Spleen (tissue), 11 donors: Measurements from ENCODE around the gene MOGAT1. TPM values are rescaled to one million over a fixed set of nuclear protein-coding genes. Genes with fewer than 3 reads are reported as not detected.

Source experiments
- DNase-seq: peaks from one replicate; pipeline ENCODE4 v3.0.0-alpha.2; 2020
- H3K27ac ChIP-seq, 8 donors: fragments of 200-600 bp; sonication (generic) in 7 of 8; 1 replicate in 4 of 8; 2 replicates in 4 of 8; pipeline versions ENCODE4 v1.5.0 to v1.8.0; 2016 to 2021; ENCODE audit warnings: inconsistent platforms in 4 of 8, mild to moderate bottlenecking in 4 of 8, moderate library complexity in 1 of 8
- H3K27me3 ChIP-seq, 7 donors: fragments of 200-600 bp; sonication (generic) in 6 of 7; replicated peaks in 1 of 7; 1 replicate in 4 of 7; 2 replicates in 3 of 7; pipeline versions ENCODE4 v1.5.0 to v1.8.0; 2016 to 2021; ENCODE audit warnings: inconsistent platforms in 3 of 7, mild to moderate bottlenecking in 1 of 7
- H3K36me3 ChIP-seq, 6 donors: fragments of 200-600 bp; sonication (generic) in 5 of 6; 1 replicate in 4 of 6; 2 replicates in 2 of 6; pipeline versions ENCODE4 v1.5.0 to v1.8.0; 2016 to 2021; ENCODE audit warnings: inconsistent platforms in 2 of 6
- H3K4me1 ChIP-seq, 6 donors: fragments of 200-600 bp; sonication (generic) in 5 of 6; 1 replicate in 3 of 6; 2 replicates in 3 of 6; pipeline versions ENCODE4 v1.5.0 to v1.8.0; 2016 to 2021; ENCODE audit warnings: inconsistent platforms in 3 of 6
- H3K4me3 ChIP-seq, 8 donors: fragments of 200-600 bp; sonication (generic) in 7 of 8; 1 replicate in 4 of 8; 2 replicates in 4 of 8; pipeline versions ENCODE4 v1.5.0 to v1.8.0; 2016 to 2021; ENCODE audit warnings: inconsistent platforms in 4 of 8, mild to moderate bottlenecking in 4 of 8, moderate library complexity in 2 of 8
- H3K9me3 ChIP-seq, 8 donors: fragments of 200-600 bp; sonication (generic) in 7 of 8; 1 replicate in 4 of 8; 2 replicates in 4 of 8; pipeline versions ENCODE4 v1.5.0 to v1.8.0; 2016 to 2021; ENCODE audit warnings: inconsistent platforms in 4 of 8
- POLR2A ChIP-seq, 3 donors: fragments of 450-650 bp; IDR thresholded peaks; one replicate each; pipeline ENCODE4 v1.5.1; 2017; ENCODE audit warnings: antibody characterized with exemption in 3 of 3, mild to moderate bottlenecking in 1 of 3
- POLR2AphosphoS5 ChIP-seq, 3 donors: sonication (generic); formaldehyde crosslinking; IDR thresholded peaks; one replicate each; pipeline ENCODE4 v1.5.1; 2017; ENCODE audit warnings: antibody characterized with exemption in 3 of 3
- WGBS, 5 donors: extraction: QIAGEN DNeasy Blood & Tissue Kit in 3 of 5; methylation state at CpG; one replicate each; pipeline versions ENCODE4 v1.1.5 to v1.1.7; 2013 to 2018; 5-methylcytosine and 5-hydroxymethylcytosine counted together
- intact Hi-C: fragments of 100-400 bp; cut with DNase I; formaldehyde crosslinking; loops from one replicate; pipeline ENCODE4 v1.15.0; 2023; ENCODE audit warnings: low total_unique reads
- polyA plus RNA-seq, 3 donors: library from polyadenylated mRNA; stranded (reverse); fragments of 200-250 nt; gene quantifications; one replicate each; pipeline ENCODE4 v1.2.1, GENCODE V29; 2013
- total RNA-seq, 7 donors: library from RNA; depleted of rRNA in 3 of 7; stranded (reverse); fragments of >200 nt in 3 of 7; fragmentation: NEBNext Ultra II Directional in 4 of 7; extraction: Animal tissue kit (Norgen Biotek cat#: 25700) in 4 of 7; gene quantifications; one replicate each; pipeline versions ENCODE4 v1.1.0 to v1.2.1, GENCODE V29; 2016 to 2021
- TF ChIP-seq, protein P1 (sequence below), 11 experiments: fragments of 200-600 bp in 7 of 11; fragments of 450-650 bp in 4 of 11; sonication (generic) in 4 of 11; IDR thresholded peaks in 8 of 11; conservative IDR thresholded peaks in 3 of 11; 1 replicate in 7 of 11; 2 replicates in 4 of 11; pipeline versions ENCODE4 v1.4.0 to v1.8.0; 2016 to 2021; ENCODE audit warnings: antibody characterized with exemption in 11 of 11, inconsistent platforms in 4 of 11, mild to moderate bottlenecking in 1 of 11
- donor health status: healthy with polysubstance abuse.
- donor health status: DM: no; HTN: no; CAD: no; lungs with moderate emphysema.
- donor health status: DM: no; HTN: no; CAD: no.
- donor health status: Bipolar disorder and iron deficiency.
- donor health status: healthy.
- donor health status: DM: no; HTN: no; CAD: no.
- donor health status: DM: yes; HTN: yes; CAD: no.

MOGAT1 gene
- total and polyA plus RNA-seq, 10 donors: 0.06 TPM; not detected in 9

DNA sequence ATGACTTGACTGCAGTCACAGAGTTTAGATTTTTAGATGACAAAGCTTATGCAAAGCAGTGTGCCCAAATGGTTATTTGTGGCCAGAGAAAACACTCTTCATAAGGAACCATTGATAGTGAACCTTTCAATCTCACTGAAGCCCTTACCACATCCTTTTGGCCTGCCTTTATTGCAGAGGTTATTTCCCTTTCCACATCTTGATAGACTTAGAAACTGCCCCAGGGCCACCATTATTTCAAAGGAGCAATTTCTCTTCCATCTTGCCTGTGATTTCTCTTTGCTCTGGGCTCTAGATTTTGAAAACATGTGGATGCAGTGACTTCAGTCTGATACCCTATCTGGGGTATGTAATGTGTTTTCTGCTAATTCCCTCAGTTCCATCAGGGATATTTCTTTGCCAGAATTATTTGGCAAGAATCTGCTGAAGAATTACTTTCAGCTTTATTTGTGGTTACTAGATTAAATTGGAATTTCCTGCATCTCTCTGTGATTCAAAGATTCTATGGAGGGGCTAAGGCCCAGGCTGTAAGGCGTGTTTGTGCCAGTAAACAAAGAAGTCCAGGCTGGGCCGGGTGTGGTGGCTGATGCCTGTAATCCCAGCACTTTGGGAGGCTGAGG, 51.0 kb downstream of the MOGAT1 start:
- Histone ChIP-seq H3K4me1 (no peaks in the 10 kb centered on the region), H3K36me3 (no peaks in the 10 kb centered on the region), H3K27me3 (no peaks in the 10 kb centered on the region), H3K9me3 (no peaks in the 10 kb centered on the region), H3K27ac (no peak overlapping the region), H3K4me3 (no peak overlapping the region)
- WGBS, 5 donors: 70 to 84% (median 81%) methylated on average over 2 of the region's 2 CpGs
- TF ChIP-seq POLR2AphosphoS5 (IDR thresholded peaks at IDR 0.05) (no peak), POLR2A (IDR thresholded peaks at IDR 0.05) (no peak)
- TF ChIP-seq, protein P1, sequence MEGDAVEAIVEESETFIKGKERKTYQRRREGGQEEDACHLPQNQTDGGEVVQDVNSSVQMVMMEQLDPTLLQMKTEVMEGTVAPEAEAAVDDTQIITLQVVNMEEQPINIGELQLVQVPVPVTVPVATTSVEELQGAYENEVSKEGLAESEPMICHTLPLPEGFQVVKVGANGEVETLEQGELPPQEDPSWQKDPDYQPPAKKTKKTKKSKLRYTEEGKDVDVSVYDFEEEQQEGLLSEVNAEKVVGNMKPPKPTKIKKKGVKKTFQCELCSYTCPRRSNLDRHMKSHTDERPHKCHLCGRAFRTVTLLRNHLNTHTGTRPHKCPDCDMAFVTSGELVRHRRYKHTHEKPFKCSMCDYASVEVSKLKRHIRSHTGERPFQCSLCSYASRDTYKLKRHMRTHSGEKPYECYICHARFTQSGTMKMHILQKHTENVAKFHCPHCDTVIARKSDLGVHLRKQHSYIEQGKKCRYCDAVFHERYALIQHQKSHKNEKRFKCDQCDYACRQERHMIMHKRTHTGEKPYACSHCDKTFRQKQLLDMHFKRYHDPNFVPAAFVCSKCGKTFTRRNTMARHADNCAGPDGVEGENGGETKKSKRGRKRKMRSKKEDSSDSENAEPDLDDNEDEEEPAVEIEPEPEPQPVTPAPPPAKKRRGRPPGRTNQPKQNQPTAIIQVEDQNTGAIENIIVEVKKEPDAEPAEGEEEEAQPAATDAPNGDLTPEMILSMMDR (IDR thresholded peaks at IDR 0.05 in 8 of 11, conservative IDR thresholded peaks at IDR 0.05 in 3 of 11): no peak
- DNase-seq: no peak
- intact Hi-C loops: no loop called here

DNA sequence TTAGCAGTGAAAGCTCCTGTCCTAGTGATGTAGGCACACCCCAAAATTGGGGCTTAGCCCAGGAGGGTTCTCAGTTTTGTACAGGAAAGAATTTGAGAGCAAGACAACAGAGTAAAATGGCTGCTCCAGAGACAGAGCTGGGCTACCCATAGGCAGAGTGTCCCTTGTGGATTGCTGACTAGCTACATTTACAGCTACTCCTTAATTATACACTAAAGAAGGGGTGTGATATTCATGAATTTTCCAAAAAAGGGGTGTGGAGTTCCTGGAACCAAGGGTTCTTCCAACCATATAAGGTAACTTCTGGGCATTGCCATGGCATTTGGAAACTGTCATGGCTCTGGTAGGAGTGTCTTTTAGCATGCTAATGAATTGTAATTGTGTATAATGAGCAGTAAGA, 52.8 kb downstream of the MOGAT1 start:
- intact Hi-C loops: no loop called here
- no peaks in the 10 kb centered on the region for H3K36me3 ChIP-seq
- H3K4me1 ChIP-seq: no peaks in the 10 kb centered on the region
- TF ChIP-seq POLR2AphosphoS5 (IDR thresholded peaks at IDR 0.05) (no peak), POLR2A (IDR thresholded peaks at IDR 0.05) (no peak)
- TF ChIP-seq, protein P1 (IDR thresholded peaks at IDR 0.05 in 8 of 11, conservative IDR thresholded peaks at IDR 0.05 in 3 of 11): no peak
- no peak overlapping the region for H3K4me3 ChIP-seq
- DNase-seq: no peak
- no peaks in the 10 kb centered on the region for H3K27me3 ChIP-seq
- no peaks in the 10 kb centered on the region for H3K9me3 ChIP-seq
- H3K27ac ChIP-seq: no peak overlapping the region

DNA sequence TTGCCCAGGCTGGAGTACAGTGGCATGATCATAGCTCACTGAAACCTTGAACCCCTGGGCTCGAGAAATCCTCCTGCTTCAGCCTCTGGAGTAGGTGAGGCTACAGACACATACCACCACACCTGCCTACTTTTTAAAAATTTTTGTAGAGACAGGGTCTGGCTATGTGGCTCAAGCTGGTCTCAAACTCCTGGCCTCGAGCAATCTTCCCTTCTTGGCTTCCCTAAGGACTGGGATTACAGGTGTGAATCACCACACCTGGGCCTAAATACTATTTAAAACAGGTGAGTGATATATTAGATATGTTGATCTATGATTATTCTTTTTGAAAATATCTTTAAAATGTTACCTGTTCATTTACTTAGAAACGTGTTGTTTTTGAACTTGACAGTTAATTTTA, 57.2 kb downstream of the MOGAT1 start:
- Histone ChIP-seq H3K27me3 (peaks cover 0 to 4% (median 0%) of the 10 kb centered on the region in 7 donors), H3K4me3 (no peak overlapping the region), H3K27ac (no peak overlapping the region), H3K9me3 (no peaks in the 10 kb centered on the region), H3K4me1 (peaks cover 0 to 7% (median 0%) of the 10 kb centered on the region in 6 donors), H3K36me3 (no peaks in the 10 kb centered on the region)
- DNase-seq: no peak
- TF ChIP-seq POLR2AphosphoS5 (IDR thresholded peaks at IDR 0.05): no peak
- TF ChIP-seq, protein P1 (IDR thresholded peaks at IDR 0.05 in 8 of 11, conservative IDR thresholded peaks at IDR 0.05 in 3 of 11): no peak
- no peak for TF ChIP-seq POLR2A (IDR thresholded peaks at IDR 0.05)
- intact Hi-C loops: no loop called here
- 78 to 94% (median 83%) methylated on average over 3 of the region's 3 CpGs for WGBS, 5 donors

DNA sequence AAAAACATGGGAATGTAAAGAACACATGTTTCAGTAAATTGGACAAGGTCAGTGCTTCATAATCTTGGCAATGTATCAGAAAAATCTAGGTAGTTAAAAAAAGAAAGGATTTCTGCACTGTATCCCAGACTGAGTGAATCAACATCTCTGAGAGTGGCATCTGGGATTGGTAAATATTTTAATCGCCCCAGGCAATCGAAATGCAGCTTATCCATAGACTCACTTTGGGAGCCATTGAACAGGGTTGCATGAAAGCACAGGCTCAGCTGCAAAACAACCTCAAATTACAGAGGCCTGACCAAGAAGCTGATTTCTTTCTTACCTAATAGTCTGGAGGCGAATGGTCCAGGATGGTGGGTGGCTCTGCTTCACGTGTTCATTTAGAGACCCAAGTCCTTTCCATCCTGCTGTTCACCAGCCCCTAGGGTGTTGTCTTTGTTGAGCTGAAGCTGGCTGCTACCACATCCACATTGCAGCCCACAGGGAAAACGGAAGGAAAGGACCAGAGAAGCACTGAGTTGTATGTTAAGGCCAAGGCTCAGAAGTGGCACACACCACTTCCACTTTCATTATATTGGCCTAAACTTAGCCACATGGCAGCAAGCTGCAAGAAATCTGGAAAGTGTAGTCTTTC, 59.0 kb downstream of the MOGAT1 start:
- peaks cover 0 to 7% (median 0%) of the 10 kb centered on the region in 6 donors for H3K4me1 ChIP-seq
- H3K27me3 ChIP-seq: peaks cover 0 to 6% (median 0%) of the 10 kb centered on the region in 7 donors
- H3K9me3 ChIP-seq: no peaks in the 10 kb centered on the region
- 52 to 73% (median 67%) methylated on average over 5 of the region's 5 CpGs for WGBS, 5 donors
- TF ChIP-seq POLR2A (IDR thresholded peaks at IDR 0.05) (no peak), POLR2AphosphoS5 (IDR thresholded peaks at IDR 0.05) (no peak)
- TF ChIP-seq, protein P1 (IDR thresholded peaks at IDR 0.05 in 8 of 11, conservative IDR thresholded peaks at IDR 0.05 in 3 of 11): no peak
- H3K27ac ChIP-seq: no peak overlapping the region
- no peak overlapping the region for H3K4me3 ChIP-seq
- no peaks in the 10 kb centered on the region for H3K36me3 ChIP-seq
- intact Hi-C loops: no loop called here
- DNase-seq: no peak
